ENCODE measurements around the gene SLC13A2.

DNA sequence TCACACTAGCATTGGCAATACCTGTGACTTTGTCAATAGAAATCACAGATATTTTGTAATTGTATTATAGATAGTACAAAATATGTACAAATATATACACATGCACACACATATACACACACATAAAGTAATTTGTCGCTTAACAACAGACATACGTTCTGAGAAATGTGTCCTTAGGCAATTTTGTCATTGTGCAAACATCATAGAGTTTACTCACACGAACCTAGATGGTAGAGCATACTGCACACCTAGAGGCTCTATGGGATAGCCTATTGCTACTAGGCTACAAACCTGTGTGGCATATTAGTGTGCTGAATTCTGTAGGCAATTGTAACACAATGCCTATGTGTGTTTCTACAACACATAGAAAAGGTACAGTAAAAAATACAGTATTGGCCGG, 68.0 kb downstream of the SLC13A2 start:
- TF ChIP-seq CTCF (IDR thresholded peaks at IDR 0.05) (no peak), POLR2AphosphoS5 (IDR thresholded peaks at IDR 0.05) (no peak), POLR2A (IDR thresholded peaks at IDR 0.05) (no peak), EP300 (IDR thresholded peaks at IDR 0.05; ENCODE audit: low read depth) (no peak)
